ACHN (cell line): ENCODE results near the gene VPS50.

Experiments used
- DNase-seq: peaks from one replicate; pipeline ENCODE4 v3.0.0-alpha.2; 2015
- in situ Hi-C: cut with HindIII; loops from 2 replicates; pipeline ENCODE4 v1.10.0; 2017; ENCODE audit warnings: low sequenced_read_pairs, low pct_ligation_motif_present, low pct_unique_long_range_greater_than_20kb

Gene VPS50

GRCh38 chr7:93231259-93231658, 907 bp upstream of the VPS50 start:
- in situ Hi-C loops = loop anchor here (25.0 kb wide), 1 partner anchor 331 kb away; the partner anchor contains the start of gene CALCR
- DNase-seq = no peak

DNA sequence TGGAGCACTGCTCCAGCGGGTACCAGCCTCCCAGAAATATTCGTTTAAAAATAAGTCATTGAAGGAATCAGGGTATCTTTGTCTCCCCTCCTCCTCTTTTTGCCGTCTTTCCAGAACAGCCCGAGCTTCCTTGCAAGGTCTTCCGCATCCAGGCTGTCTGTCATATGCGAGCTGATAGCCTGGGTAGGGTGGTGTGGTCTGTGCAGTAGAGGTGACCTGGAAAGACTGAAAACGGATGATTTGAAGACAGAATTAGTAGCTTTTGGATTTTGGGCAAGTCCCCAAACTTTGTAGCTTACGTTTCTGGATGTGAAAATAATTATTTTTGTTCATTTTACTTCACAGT, 480 bp downstream of the VPS50 start:
- in situ Hi-C loops = loop anchor here (25.0 kb wide), 1 partner anchor 330 kb away; the partner anchor contains the start of gene CALCR
- peak; percentile 40 for DNase-seq

- in situ Hi-C loops = loop anchor here (25.0 kb wide), 1 partner anchor 327 kb away; the partner anchor contains the start of gene CALCR
- DNase-seq = no peak
These were observed 3.4 kb downstream of the VPS50 start for GRCh38 chr7:93235541-93235940.

GRCh38 chr7:93238131-93238530, 6.0 kb downstream of the VPS50 start:
- no peak for DNase-seq
- in situ Hi-C loops = loop anchor here (25.0 kb wide), 1 partner anchor 324 kb away; the partner anchor contains the start of gene CALCR

GRCh38 chr7:93238748-93239147, 6.6 kb downstream of the VPS50 start:
- in situ Hi-C loops = loop anchor here (25.0 kb wide), 1 partner anchor 324 kb away; the partner anchor contains the start of gene CALCR
- DNase-seq = no peak

DNA sequence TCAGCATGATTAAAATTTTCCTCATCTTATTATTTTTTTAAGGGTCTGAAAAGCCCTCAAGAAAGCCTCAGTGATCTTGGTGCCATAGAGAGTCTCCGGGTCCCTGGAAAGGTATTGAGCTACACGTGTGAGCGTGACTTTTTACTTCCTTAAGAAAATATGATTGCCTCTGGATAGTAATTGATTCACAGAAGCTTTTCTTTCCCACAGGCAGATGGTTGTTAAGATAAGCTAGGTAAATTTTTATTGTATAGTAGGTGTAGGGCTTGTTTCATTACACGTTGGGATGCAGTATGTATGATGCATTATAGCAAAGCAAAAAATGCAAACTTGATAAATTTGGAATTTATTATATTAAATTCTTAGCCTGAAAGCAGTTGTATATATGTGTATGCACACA, 7.7 kb downstream of the VPS50 start:
- in situ Hi-C loops = loop anchor here (25.0 kb wide), 1 partner anchor 322 kb away; the partner anchor contains the start of gene CALCR
- DNase-seq = no peak

- no peak for DNase-seq
These were observed 9.9 kb downstream of the VPS50 start for GRCh38 chr7:93242106-93242505.

DNA sequence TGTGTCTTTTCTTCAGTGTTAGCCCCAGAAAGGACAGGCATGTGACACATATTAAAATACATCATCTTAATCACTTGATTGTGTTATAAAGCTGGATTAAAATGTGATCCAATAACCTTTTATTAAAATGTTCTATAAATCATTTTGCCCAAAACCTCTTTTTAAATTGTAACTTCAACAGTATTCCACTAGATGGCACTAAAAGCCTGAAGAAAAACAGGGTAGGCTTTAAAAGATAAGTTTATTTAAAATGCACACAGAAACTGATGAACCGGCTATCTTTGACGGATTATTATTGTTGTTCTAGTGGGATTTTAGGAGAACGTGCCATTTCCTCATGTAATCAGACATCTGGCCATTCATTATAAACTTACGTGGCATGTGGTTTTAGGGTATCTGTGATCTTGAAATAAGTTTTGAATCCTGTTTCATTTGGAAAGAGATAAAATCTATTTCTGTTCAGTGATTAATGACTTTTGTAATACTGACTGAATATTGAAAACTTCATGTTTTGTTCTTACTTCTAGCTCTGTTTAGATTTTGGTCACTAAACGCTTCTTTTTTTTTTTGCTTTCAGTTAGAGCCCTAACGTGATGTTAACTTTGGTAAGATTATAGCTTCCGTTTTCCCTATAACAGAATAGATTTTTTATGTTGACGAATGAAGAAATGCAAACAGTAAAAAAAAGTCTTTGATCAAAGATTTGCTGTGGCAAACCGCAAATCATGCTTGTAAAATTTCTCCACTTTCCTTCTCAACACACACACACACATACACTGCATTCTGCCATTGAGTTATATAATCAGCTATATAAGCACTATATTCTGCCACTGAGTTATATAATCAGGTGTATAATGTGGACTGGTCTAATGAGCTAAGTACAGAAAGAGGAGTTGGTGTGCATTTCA, 13.6 kb downstream of the VPS50 start:
- in situ Hi-C loops = loop anchor here (25.0 kb wide), 1 partner anchor 317 kb away; the partner anchor contains the start of gene CALCR
- peak; percentile 65 for DNase-seq

More at GRCh38 chr7:93242106-93242505, 9.9 kb downstream of the VPS50 start:
- in situ Hi-C loops = loop anchor here (25.0 kb wide), 1 partner anchor 320 kb away; the partner anchor contains the start of gene CALCR

GRCh38 chr7:93249491-93250148, 17.5 kb downstream of the VPS50 start:
- in situ Hi-C loops = loop anchor here (25.0 kb wide), 1 partner anchor 313 kb away; the partner anchor contains the start of gene CALCR
- peak; percentile 33 for DNase-seq

- in situ Hi-C loops = no loop called here
- DNase-seq = no peak
These were observed 26.5 kb downstream of the VPS50 start for GRCh38 chr7:93258661-93259060.

- DNase-seq = no peak
- in situ Hi-C loops = no loop called here
These were observed 30.4 kb downstream of the VPS50 start for GRCh38 chr7:93262535-93262934.

GRCh38 chr7:93265220-93265619, 33.1 kb downstream of the VPS50 start:
- in situ Hi-C loops = no loop called here

GRCh38 chr7:93279541-93279940, 47.4 kb downstream of the VPS50 start:
- in situ Hi-C loops = no loop called here
- DNase-seq = no peak

More at GRCh38 chr7:93265220-93265619, 33.1 kb downstream of the VPS50 start:
- no peak for DNase-seq

DNA sequence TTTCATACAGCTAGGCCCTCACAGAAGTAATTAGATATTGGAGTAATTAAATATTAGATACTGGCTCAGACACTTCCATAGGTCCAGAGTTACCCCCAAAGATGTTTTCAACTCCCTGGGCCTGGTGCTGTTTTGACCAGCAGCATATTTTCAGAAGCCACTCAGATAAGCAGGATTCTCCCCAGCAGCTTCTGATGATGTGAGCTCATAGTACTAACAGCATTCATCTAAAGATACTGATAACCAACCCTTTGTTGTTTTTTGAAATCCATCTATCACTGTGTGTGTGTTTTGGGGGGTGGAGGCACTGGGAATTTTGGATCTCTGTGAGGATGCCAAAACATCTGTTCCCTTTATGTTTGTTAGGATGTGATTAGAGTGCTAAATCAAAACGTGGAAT, 52.7 kb downstream of the VPS50 start:
- in situ Hi-C loops = no loop called here
- no peak for DNase-seq

DNA sequence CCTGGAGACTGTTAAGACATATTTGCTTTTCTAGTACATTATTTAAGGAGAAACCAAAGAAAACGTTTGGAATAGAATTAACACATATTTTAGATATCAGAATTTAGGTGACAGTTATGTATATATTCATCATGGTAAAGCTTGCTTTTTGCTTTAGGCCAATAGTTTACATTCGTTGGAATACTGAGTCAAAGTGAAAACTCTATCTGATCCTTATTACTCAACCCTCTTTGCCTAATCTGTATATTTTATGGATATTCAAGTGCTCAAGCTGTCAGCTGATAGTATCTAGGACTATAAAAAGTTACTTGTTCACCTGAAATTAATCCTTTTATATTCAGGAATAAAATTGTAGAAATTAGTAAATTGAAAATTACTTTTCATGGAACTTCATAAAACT, 61.1 kb downstream of the VPS50 start:
- in situ Hi-C loops = no loop called here

DNA sequence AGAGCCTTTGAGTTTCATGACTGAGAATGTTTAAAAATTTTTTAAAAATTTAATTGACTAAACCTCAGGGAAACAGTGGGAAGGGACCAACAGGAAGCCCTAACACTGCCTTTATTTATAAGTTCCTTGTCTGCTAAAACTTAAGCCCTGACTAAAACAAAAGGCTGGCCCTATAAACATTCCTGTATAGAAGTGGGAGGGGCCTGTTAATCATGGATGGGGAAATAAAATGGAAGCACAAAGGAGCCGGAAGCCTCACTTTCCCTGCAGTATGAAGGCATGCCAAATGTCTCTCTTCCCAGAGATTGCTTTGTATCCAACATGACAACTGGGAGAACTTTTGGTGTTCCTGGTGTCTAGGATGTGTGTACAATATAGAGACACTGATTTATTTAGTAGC, 66.0 kb downstream of the VPS50 start:
- DNase-seq = no peak
- in situ Hi-C loops = no loop called here

More for the DNA sequence above, 61.1 kb downstream of the VPS50 start:
- no peak for DNase-seq

GRCh38 chr7:93298671-93299070, 66.5 kb downstream of the VPS50 start:
- DNase-seq = no peak
- in situ Hi-C loops = no loop called here

DNA sequence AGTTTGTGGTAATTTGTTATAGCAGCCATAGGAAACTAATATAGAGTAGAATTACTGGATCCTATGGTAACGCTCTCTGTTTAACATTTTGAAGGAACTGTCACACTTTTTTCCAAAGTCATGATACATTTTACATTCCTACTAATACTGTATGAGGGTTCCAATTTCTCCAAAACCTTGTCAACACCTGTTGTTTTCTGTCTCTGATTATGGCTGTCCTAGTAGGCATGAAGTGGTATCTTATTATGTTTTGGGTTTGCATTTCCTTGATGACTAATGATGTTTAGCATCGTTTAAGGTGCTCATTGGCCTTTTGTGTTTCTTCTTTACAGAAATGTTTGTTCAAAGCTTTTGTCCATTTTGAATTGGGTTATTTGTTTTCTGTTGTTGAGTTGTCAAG, 69.6 kb downstream of the VPS50 start:
- in situ Hi-C loops = no loop called here
- no peak for DNase-seq

DNA sequence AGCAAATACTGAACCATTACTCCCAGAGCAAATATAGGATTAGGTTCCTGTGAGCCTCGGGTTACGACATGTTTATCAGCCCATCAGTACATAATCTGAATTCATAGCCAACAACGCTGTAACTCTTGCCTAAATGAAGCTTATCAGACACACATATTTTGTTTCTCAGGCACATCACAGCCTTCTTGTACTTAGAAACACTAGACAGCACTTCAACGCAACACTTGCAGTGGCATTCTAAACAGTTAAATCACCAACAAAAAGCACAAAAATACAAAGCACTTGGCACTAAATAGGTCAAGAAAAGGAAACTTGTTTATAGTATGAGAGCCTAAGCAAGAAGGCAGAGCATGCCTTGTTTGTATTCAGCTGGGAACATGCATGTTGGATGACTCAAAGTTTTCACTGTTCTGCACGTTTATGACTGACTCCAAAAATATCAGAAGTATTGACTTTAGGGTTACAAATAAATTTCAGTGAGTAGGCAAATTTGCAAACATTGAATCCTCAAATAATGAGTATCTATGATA, 75.0 kb downstream of the VPS50 start:
- in situ Hi-C loops = no loop called here
- no peak for DNase-seq
